WTC11 (cell line): ENCODE data around the gene EGF.

Experiments
- CTCF ChIP-seq: fragments of 200-600 bp; IDR thresholded peaks from 2 replicates; pipeline ENCODE4 v1.8.0; 2022; ENCODE audit warnings: antibody characterized with exemption
- FOXK1 ChIP-seq: sonication (generic); formaldehyde crosslinking; IDR thresholded peaks from 2 replicates; pipeline ENCODE4 v1.8.0; 2022; ENCODE audit warnings: mild to moderate bottlenecking, moderate library complexity, missing genetic modification reagents
- GABPB1 ChIP-seq: sonication (generic); formaldehyde crosslinking; IDR thresholded peaks from 2 replicates; pipeline ENCODE4 v1.8.1; 2023; ENCODE audit warnings: mild to moderate bottlenecking, missing genetic modification reagents
- TEAD4 ChIP-seq: sonication (generic); formaldehyde crosslinking; IDR thresholded peaks from 2 replicates; pipeline ENCODE4 v1.8.0; 2022; ENCODE audit warnings: mild to moderate bottlenecking, missing genetic modification reagents
- ZNF121 ChIP-seq: sonication (generic); formaldehyde crosslinking; IDR thresholded peaks from 2 replicates; pipeline ENCODE4 v1.8.0; 2023; ENCODE audit warnings: missing genetic modification reagents

- no peak for TF ChIP-seq TEAD4 (CRISPR knock-in tag)
- TF ChIP-seq CTCF, result no peak
- no peak for TF ChIP-seq ZNF121 (CRISPR knock-in tag)
- no peak for TF ChIP-seq GABPB1 (CRISPR knock-in tag)
- no peak for TF ChIP-seq FOXK1
Measured at GRCh38 chr4:110014233-110014632, 101.5 kb downstream of the EGF start.
